ENCODE measurements around the gene RBM22. TPM values are rescaled to one million over a fixed set of nuclear protein-coding genes. Genes with fewer than 3 reads are reported as not detected.

RBM22 gene
- total and polyA plus RNA-seq, 7 donors, result 24.6 to 34.1 (median 30.0) TPM

- H3K36me3 ChIP-seq, result peaks cover 0 to 22% (median 9%) of the 10 kb centered on the region in 4 donors
- DNase-seq, result peak; percentile 90
- H3K4me3 ChIP-seq, result no peak overlapping the region
- H3K27me3 ChIP-seq, result no peaks in the 10 kb centered on the region
- WGBS, 2 donors, result 82 to 85% methylated on average over 25 of the region's 25 CpGs
- H3K9me3 ChIP-seq, result no peaks in the 10 kb centered on the region
- intact Hi-C loops (cut with DNase I), result no loop called here
- peak overlapping the region in 3 of 4 donors; percentile 7 to 43 (median 38) for H3K27ac ChIP-seq
- TF ChIP-seq POLR2A (IDR thresholded peaks at IDR 0.05) (no peak), EP300 (IDR thresholded peaks at IDR 0.05) (no peak), CTCF (IDR thresholded peaks at IDR 0.05) (no peak), POLR2AphosphoS5 (IDR thresholded peaks at IDR 0.05) (no peak)
- H3K4me1 ChIP-seq, result peaks cover 0 to 62% (median 38%) of the 10 kb centered on the region in 4 donors
These were observed 53.3 kb downstream of the RBM22 start for GRCh38 chr5:150647275-150648251.

GRCh38 chr5:150645070-150645700, 55.7 kb downstream of the RBM22 start:
- TF ChIP-seq EP300 (IDR thresholded peaks at IDR 0.05) (no peak), POLR2AphosphoS5 (IDR thresholded peaks at IDR 0.05) (peak in 1 of 4 donors; percentile 10), POLR2A (IDR thresholded peaks at IDR 0.05) (no peak), CTCF (IDR thresholded peaks at IDR 0.05) (no peak)
- H3K27me3 ChIP-seq, result no peaks in the 10 kb centered on the region
- peak; percentile 85 for DNase-seq
- 81 to 87% methylated on average over 4 of the region's 4 CpGs for WGBS, 2 donors
- H3K4me1 ChIP-seq, result peaks cover 0 to 70% (median 60%) of the 10 kb centered on the region in 4 donors
- intact Hi-C loops (cut with DNase I), result no loop called here
- H3K27ac ChIP-seq, result peak overlapping the region; percentile 22 to 85 (median 70)
- no peaks in the 10 kb centered on the region for H3K9me3 ChIP-seq
- no peak overlapping the region for H3K4me3 ChIP-seq
- peaks cover 0 to 21% (median 8%) of the 10 kb centered on the region in 4 donors for H3K36me3 ChIP-seq

- H3K4me3 ChIP-seq, result no peak overlapping the region
- DNase-seq, result no peak
- TF ChIP-seq POLR2A (IDR thresholded peaks at IDR 0.05), result no peak
- TF ChIP-seq EP300 (IDR thresholded peaks at IDR 0.05), result no peak
- TF ChIP-seq POLR2AphosphoS5 (IDR thresholded peaks at IDR 0.05), result no peak
- no peak for TF ChIP-seq CTCF (IDR thresholded peaks at IDR 0.05)
- peak overlapping the region; percentile 22 to 85 (median 70) for H3K27ac ChIP-seq
- intact Hi-C loops (cut with DNase I), result no loop called here
- H3K4me1 ChIP-seq, result peaks cover 0 to 76% (median 67%) of the 10 kb centered on the region in 4 donors
- no peaks in the 10 kb centered on the region for H3K27me3 ChIP-seq
- no peaks in the 10 kb centered on the region for H3K9me3 ChIP-seq
- H3K36me3 ChIP-seq, result peaks cover 0 to 14% (median 4%) of the 10 kb centered on the region in 4 donors
- 65 to 79% methylated on average over 2 of the region's 2 CpGs for WGBS, 2 donors
These were observed 56.3 kb downstream of the RBM22 start for GRCh38 chr5:150644514-150644913.

- Histone ChIP-seq H3K27me3 (no peaks in the 10 kb centered on the region), H3K27ac (peak overlapping the region; percentile 65 to 85 (median 74)), H3K4me1 (peaks cover 0 to 81% (median 69%) of the 10 kb centered on the region in 4 donors), H3K9me3 (no peaks in the 10 kb centered on the region), H3K4me3 (no peak overlapping the region), H3K36me3 (peaks cover 0 to 10% (median 2%) of the 10 kb centered on the region in 4 donors)
- DNase-seq, result no peak
- no peak for TF ChIP-seq POLR2A (IDR thresholded peaks at IDR 0.05)
- no peak for TF ChIP-seq CTCF (IDR thresholded peaks at IDR 0.05)
- no peak for TF ChIP-seq EP300 (IDR thresholded peaks at IDR 0.05)
- TF ChIP-seq POLR2AphosphoS5 (IDR thresholded peaks at IDR 0.05), result no peak
- WGBS, 2 donors, result 84 to 85% methylated on average over 5 of the region's 5 CpGs
- intact Hi-C loops (cut with DNase I), result no loop called here
These were observed 56.8 kb downstream of the RBM22 start for GRCh38 chr5:150644058-150644457.
